ENCODE results near the gene ZNF419.
"Not testable (repeated sequence)": the region's sequence is repeated elsewhere in the genome, so short reads cannot be mapped to it uniquely, and the experiment has no call there.

ZNF419 gene

GRCh38 chr19:57487477-57488298, at the start of gene ZNF419:
TSS of gene ZNF419 (plus strand) at chr19:57487750. CDS start at chr19:57487951, 201 bp downstream.
- DNase-seq: peak; percentile 95

- no peak for DNase-seq
Observed at GRCh38 chr19:57437931-57438330, 49.6 kb upstream of the ZNF419 start.

GRCh38 chr19:57438925-57439324, 48.6 kb upstream of the ZNF419 start:
- no peak for DNase-seq

- DNase-seq: no peak
Observed at GRCh38 chr19:57441979-57442752, 45.4 kb upstream of the ZNF419 start.

- DNase-seq: no peak
Observed at GRCh38 chr19:57443121-57443696, 44.3 kb upstream of the ZNF419 start.

- DNase-seq: no peak
Observed at GRCh38 chr19:57452307-57452706, 35.2 kb upstream of the ZNF419 start.

GRCh38 chr19:57465680-57466381, 21.7 kb upstream of the ZNF419 start:
- no peak for DNase-seq

GRCh38 chr19:57466489-57466888, 21.1 kb upstream of the ZNF419 start:
- DNase-seq: no peak

GRCh38 chr19:57473646-57474045, 13.9 kb upstream of the ZNF419 start:
- DNase-seq: no peak

GRCh38 chr19:57477191-57478008, 10.2 kb upstream of the ZNF419 start, which contains the start of gene ZNF772:
TSS of gene ZNF772 (minus strand) at chr19:57477566. CDS start at chr19:57477309, 257 bp downstream.
- peak; percentile 83 for DNase-seq

GRCh38 chr19:57488299-57488644, 722 bp downstream of the ZNF419 start:
- not testable (repeated sequence) for DNase-seq

- DNase-seq: not testable (repeated sequence)
Observed at GRCh38 chr19:57499332-57499679, 11.8 kb downstream of the ZNF419 start.

GRCh38 chr19:57499680-57500395, 12.3 kb downstream of the ZNF419 start, which contains the start of gene ZNF773:
TSS of gene ZNF773 (plus strand) at chr19:57499938. CDS start at chr19:57500081, 143 bp downstream.
- DNase-seq: peak; percentile 94

- DNase-seq: not testable (repeated sequence)
Observed at GRCh38 chr19:57500400-57500799, 12.8 kb downstream of the ZNF419 start.

GRCh38 chr19:57506163-57506562, 18.6 kb downstream of the ZNF419 start:
- DNase-seq: no peak

GRCh38 chr19:57511484-57511883, 23.9 kb downstream of the ZNF419 start:
- DNase-seq: no peak

GRCh38 chr19:57512845-57513244, 25.3 kb downstream of the ZNF419 start:
- no peak for DNase-seq

GRCh38 chr19:57515255-57515654, 27.7 kb downstream of the ZNF419 start:
- DNase-seq: no peak

GRCh38 chr19:57518021-57518420, 30.5 kb downstream of the ZNF419 start:
- not testable (repeated sequence) for DNase-seq

GRCh38 chr19:57527136-57527881, 39.8 kb downstream of the ZNF419 start, which contains the start of gene ZNF549:
TSS of gene ZNF549 (plus strand) at chr19:57527356. CDS start at chr19:57527574, 218 bp downstream.
- DNase-seq: peak; percentile 84
